SHP77 (cell line): ENCODE results near the gene PKP4.
A peak's percentile ranks its signal among the peaks of the same experiment; 100 is the strongest.

Source experiments
- DNase-seq, 2 experiments: peaks; one replicate each; lab custom pipeline; 2025; lab: John Stamatoyannopoulos, UW

Gene PKP4

DNA sequence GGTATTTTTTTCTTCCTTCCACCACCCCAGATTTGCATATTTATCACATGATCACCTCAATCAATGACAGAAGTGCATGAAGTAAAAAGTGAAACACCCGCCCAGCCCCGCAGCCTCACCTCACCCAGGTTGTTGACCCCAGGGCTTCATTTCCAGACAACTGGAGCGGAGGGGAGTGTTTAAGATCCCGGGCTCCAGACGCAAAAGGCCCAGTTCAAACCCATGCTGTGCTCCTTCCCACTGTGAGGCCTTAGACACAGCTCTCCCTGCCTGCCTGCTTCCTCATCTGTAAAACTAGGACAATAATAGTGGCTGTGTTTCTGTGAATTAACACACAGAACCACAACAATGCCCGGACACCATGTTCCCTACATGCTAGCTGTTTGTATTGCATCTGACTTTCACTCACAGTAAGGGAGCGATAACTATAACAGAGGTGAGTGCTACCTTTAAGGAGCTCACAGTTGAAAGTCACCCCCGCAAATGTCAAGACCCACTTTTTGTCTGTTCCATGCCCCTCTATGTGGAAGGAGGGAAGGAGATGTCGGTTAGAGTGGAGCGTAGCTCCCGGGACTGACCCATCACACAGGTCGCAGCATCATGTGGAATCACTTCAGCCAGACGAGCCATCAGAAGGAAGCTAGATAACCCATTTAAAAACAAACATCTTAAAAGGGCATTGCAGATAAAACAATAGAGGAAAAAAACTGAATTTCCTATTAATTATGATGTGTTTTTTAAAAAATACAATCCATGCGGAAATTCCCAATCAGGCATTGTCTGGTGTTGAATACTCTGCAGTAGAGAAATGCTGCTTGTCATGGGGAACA, 260.8 kb downstream of the PKP4 start:
- DNase-seq = no peak

DNA sequence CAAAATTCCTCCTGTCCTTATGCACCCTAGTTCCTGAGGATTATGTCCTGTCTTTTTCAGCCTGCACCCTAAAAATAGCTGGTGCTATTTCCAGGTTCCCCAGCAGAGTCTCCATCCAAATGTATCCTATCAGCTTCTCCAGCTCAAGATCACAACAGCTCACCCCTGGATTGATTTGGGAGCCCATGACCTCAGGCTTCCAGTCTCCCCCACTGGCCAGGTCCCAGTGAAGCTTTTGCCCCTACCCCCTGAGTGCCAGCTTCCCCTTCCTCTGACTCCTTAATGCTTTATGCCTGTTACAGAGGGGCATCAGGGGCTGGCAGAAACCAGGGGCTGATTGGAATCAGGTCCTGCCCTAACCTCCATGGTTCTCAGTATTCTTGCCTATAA, 261.4 kb downstream of the PKP4 start:
- no peak for DNase-seq

DNA sequence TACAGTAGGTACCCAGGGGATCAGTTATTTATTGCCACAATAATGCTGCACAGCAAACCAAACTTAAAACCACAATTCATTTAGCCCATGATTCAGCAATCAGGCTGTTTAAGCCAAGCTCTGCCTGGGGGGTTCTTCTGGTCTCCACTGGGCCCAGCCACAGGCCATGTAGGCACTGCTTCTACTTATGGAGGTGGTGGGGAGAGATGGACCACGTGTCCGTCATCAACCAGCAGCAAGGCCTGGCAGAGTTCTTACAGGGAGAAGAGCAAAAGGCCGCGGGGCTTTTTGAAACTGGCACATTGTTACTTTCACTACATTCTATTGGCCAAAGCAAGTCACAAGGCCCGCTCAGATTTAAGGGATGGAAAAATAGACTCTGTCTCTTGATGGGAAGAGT, 262.1 kb downstream of the PKP4 start:
- no peak for DNase-seq

DNA sequence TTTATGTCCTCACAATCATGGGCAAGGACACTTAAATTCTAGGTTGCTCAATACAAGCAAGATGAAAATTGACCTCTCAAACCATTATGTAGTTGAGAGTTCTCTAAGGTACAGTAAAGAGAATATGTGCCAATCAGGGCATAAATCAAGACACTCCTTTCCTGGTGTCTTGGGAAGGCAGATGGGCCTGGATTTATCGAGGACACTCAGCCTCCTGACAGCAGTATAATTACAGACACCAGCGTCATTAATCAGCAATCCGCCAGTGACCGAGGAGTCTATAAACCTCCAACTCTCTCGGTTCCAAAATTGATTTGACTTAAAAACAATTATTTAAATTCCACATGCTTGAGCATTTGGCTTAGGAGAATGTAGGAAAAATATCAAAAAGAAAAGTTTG, 262.7 kb downstream of the PKP4 start:
- DNase-seq = no peak

DNA sequence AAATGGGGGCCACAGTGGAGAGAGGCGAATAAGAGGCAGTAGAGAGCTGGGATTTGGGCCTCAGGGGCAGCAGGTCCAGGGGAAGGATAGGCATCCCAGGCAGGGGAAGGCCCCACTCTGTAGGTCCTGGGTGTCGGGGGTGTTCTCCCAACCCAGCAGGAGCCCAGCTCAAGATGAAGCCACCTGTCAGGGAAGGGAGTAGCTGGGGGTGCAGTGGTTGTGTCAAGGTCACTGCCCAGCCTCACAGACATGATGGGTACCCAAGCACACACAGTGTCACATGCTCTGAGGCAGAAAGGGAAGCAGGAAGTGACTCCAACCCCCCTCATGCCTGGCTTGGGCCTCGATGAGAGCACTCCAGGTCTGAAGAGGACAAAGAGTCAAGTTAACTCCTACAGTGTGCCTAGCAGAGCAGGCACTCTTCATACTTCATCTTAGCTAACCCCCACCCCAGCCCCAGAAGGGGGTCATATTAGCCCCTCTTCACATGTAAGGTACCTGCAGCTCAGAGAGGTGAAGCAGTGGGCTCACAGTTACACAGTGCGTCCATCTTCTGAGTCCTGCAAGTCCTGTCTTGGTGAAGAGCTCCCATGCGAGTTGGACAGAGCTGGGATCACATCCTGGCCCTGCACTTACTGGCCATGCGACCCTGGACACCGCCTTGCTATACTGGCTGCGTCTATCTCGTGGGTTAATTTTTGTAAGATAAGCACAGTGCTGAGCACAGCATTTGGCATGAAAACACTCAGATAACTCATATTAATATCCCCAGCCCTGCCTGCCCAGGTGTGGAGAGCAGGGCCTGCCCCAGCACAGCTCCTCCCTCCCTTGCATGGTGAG, 265.7 kb downstream of the PKP4 start:
- no peak for DNase-seq

DNA sequence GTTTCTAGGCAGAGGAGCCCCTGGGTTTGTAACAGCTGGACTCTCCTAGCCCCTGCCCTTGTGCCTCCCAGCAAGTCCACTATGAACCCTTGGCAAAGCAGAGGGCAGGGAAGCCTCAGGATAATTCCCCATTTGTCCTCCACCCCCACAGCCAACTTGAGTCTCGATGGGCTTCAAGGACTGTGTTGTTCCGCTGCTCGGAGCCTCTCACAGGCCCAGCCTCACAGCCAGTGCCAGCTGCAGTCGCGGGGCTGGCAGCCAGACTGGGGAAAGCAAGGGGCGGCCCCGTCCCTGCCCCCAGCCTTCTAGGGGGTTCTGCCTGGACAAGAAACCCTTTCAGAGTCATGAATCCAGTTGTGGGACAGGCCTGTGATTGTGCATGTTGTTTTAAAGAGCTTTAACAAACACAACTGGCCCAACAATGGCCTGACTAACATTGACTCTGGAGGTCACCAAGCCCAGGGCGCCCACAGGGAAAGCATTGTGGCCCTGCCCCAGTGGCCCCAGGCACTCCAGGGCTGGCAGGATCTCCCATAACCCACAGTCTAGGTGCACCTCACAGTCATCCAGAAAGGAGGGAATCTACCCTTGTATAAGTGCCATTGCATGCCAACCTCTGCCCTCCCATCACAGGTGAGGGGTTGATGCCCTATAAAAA, 266.6 kb downstream of the PKP4 start:
- no peak for DNase-seq

DNA sequence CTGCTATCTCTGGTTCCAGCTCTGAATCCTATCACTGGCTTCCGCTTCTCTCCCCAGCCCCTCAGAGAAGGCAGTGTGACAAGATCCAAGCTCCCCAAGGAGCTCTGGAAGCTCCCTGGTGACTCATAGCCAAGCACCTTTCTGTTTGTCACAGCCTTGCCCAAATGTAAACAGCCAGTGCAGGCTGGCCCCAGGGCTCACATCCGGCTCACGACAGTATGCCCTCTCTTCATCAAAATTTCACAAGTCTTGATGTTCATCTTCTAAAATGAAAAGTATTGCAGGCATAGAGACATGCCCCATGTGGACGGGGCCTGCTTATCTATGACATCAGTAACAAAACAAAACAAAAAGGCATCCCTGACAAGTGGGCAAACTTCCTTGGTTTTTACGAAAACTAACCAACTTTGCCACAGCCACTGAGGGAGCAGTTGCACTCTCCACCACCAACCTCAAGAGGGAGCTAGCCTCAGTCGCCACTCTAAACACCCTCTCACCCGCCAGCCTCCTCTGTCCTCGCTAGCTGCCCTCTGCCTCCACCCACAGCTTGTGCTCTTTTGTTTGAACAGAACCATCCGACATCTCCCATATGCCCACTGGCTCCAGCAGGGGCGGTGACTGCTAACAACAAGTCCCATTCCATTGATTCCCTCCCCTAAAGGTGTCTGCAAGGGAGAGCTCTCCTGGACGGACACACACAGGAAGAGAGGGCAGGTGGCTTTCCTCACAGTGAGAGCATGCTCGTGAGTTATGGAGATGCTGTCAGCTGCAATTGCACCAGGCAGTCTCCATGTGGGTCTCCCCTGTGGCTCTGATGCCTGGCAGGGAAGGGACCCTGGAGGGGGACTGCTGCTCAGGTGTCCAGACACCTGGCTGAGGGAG, 267.4 kb downstream of the PKP4 start:
- DNase-seq = peak; percentile 67 to 77

DNA sequence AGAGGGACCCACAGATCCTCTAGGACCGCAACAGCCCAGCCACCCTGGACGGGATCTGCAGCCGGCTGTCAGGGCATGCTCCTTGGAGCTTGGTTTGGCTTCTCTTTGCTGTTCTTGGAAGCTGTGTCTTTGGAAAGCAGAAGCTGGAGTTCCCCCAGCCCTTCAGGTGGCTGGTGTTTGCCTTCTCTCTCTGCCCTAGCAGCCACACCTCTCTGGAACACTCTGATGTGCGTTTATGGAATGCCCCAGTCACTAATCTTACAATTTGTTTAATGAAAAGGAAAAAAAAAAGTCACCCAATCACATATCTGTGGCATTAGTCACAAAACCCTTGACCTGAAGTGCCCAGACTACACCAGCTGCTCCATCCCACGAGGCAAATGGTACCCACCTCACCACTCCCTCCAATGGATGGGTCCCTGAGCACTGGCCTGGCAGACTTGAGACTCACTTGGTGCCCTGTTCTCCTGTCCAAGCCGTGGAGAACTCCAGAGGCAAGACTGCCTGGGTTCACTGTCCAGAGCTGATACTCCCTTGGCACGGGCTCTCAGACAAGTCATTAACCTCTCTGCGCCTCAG, 268.1 kb downstream of the PKP4 start:
- no peak for DNase-seq

DNA sequence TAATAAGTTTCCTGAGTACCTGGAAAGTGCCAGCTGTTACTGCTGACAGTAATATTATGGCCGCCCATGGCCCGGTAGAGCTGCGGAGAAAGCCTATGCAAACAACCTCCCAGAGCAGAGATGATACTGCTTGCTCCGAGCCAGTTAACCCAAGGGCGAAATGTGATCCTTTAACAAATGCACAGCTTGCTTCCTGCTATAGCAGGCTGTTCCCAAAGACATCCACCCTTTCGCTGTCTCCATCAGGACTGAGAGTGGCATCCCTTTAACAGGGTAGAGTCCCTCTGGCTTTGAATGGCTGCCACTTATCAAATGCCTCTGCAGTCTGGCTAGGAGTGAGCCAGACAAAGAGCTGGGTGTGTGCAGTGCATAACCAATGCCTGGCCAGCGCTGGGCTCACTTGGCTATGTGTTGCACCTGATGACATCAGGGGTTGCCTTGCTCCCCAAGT, 268.7 kb downstream of the PKP4 start:
- DNase-seq = peak in 1 of 2 experiments; percentile 29

DNA sequence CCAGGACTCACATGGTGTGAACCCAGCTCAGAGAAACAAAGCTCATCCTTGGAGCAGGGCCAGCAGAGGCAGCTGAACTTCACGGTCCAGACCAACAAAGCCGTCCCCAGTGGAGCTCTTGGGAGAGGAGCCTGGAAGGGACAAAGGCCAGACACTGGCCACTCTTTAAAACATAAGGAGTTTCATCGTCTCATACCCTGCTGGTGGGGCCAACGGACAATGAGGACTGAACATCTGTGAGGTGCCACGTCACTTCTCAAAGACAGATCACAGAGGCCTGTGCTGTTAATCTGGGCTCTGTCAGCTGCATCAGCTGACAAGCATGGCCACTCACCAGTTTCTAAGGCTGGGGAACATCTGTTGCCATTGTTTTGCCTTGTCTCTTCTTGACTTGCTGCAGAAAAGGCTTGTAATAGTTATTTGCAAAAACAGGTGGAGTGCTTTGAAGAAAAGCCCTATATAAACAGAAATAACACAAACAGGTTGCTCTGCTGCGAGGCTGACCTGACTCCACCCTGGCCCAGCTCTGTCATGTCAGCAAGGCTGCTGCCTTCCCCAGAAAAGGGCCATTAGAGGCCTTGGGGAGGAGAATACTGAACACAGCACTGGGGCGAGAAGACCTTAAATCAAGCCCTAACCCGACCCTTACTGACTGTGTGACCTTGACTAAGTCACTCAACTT, 270.3 kb downstream of the PKP4 start:
- peak in 1 of 2 experiments; percentile 55 for DNase-seq

DNA sequence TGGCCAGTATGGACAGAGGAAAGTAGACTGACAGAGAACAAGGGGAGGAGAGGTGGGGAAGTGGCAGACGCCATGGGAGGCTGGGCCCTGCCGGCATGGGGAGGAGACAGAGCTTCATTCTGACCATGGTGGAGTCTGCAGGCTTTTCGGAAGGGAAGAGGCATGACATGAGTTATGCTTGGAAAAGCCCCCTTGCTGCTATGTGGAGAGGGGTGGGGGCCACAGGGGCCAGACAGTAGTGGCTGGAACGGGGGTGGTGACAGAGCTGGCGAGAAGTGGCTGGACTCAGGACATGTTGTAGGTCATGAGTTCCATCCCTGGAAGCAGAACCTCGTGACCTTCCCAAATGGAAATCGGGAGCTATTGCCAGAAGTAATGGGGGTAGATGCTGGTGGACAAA, 271.7 kb downstream of the PKP4 start:
- DNase-seq = no peak

DNA sequence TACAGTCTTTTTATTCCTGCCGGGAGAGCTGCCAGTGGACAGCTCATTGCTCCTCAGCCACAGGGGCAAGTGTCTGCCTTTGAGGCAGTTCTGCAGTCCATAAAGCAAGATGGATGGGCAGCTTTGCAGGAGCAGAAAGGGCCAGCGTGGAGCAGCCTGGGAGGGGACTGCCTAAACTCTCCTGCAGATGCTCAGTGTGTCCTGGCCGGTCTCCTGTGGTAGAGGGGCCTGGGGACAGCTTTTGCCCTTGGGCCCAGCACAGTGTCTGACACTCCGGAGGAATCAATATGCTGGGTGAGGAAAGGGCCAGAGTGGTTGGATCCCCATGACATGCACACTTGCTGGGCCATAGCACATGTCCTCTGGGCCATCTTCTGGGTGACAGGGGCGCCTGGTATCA, 272.7 kb downstream of the PKP4 start:
- no peak for DNase-seq

DNA sequence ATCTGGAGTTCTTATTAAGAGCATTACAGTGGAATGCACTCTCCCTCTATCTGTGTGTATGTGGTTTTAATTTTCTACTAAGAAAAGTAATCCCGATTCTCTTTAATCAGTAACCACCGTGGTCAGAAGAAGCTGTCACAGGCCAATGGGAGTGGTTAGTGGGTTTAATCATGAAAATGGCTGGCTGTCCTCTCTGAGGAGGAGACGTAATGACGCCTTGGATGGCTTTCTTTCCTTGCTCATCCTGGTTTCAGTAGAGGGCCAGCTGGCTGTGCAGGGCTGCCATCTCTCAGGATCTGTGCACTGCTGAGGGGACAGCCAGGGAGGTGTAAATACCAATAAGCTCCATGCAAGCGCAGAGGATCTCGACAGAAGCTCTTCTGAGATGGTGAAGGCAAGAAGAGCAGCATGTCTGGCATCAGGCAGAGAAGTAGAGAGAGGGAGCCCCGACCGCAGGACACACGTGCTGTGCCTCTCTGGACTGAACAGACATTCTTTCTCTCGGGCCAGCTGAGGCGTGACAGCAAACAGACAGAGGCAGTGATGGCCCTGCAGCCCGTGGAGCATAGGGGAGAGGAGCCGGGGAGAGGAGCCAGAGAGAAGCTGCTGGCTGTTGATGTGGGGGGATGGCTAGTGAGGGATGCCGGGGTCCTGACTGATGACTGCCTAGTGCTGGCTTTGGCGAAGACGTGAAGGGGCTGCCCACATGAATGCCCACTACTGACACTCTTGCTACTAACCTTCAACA, 273.3 kb downstream of the PKP4 start:
- DNase-seq = no peak

DNA sequence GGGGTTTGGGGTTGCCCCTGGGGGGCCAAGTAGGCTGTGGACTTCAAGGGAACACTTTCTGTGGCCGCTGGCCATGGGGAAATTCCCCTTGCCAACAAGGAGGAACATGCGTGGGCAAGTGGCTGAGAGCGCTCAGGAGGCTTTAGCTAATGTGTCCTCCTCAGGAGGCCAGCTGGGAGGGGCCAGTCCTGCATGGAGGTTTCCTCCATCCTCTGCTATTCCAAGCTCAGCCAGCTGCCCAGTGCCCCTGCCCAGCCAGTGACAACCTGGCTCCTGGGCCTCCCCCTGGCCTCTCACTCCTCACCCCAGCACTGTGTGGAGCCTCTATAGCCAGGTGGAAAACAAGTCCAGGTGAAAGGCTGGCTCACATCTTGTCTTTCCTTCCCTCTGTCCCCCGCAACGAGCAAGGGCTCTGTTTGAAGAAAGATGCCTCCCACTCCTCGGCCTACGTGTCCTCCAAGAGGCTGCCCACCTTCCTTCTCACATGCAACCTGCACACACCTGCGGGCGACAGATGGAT, 273.9 kb downstream of the PKP4 start:
- DNase-seq = no peak

DNA sequence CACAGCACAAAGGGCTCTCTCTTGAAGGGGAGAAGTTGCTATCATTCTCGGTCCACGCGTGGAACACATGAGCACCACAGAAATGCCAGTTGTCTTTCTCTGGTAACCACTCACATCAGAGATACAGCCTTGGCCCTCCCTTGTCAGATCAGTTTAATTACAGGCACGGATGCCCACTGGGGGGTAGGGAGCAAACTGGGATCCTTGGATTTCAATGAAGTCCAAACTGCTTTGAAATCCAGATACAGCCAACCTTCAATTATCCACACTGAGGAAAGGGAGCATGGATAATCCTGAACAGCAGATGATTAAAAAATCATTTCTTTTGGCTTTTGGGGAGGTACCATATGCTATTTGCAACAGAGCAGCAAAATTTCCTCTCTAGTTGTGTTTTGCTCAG, 274.6 kb downstream of the PKP4 start:
- DNase-seq = no peak
